Activated naive CD8-positive, alpha-beta T cell (primary cell): ENCODE results near the gene DACT3.

Source experiments
- H3K27ac Mint-ChIP-seq: one replicate; pipeline ENCODE4 v1.8.0; 2021; ENCODE audit warnings: mixed read lengths
- H3K27me3 Mint-ChIP-seq: one replicate; pipeline ENCODE4 v1.8.0; 2021; ENCODE audit warnings: mixed read lengths
- H3K36me3 Mint-ChIP-seq: one replicate; pipeline ENCODE4 v1.8.0; 2021; ENCODE audit warnings: mixed read lengths
- H3K4me1 Mint-ChIP-seq: one replicate; pipeline ENCODE4 v1.8.0; 2021; ENCODE audit warnings: low read depth, mixed read lengths
- H3K4me3 Mint-ChIP-seq: one replicate; pipeline ENCODE4 v1.8.0; 2021; ENCODE audit warnings: mild to moderate bottlenecking, mixed read lengths
- H3K9me3 Mint-ChIP-seq: one replicate; pipeline ENCODE4 v1.8.0; 2021; ENCODE audit warnings: low read depth, mixed read lengths

Gene DACT3

DNA sequence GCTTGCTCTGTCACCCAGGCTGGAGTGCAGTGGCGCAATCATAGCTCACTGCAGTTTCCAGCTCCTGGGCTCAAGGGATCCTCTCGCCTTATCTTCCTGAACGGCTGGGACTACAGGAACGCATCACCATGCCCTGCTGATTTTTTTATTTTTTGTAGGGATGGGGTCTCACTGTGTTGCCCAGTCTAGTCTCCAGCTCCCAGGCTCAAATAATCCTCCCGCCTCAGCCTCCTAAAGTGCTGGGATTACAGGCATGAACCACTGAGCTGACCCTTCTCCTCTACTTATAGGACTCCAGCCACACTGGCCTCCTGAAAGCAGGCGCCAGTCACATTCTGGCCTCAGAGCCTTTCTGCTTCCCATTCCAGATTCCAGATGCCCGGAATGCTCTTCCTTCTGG, 10.5 kb downstream of the DACT3 start:
- Mint-ChIP-seq H3K4me1 (peaks cover 9% of the 10 kb centered on the region), H3K27ac (no peak overlapping the region), H3K27me3 (peaks cover 26% of the 10 kb centered on the region), H3K4me3 (peak overlapping the region; percentile 17), H3K9me3 (no peaks in the 10 kb centered on the region), H3K36me3 (peaks cover 4% of the 10 kb centered on the region)

DNA sequence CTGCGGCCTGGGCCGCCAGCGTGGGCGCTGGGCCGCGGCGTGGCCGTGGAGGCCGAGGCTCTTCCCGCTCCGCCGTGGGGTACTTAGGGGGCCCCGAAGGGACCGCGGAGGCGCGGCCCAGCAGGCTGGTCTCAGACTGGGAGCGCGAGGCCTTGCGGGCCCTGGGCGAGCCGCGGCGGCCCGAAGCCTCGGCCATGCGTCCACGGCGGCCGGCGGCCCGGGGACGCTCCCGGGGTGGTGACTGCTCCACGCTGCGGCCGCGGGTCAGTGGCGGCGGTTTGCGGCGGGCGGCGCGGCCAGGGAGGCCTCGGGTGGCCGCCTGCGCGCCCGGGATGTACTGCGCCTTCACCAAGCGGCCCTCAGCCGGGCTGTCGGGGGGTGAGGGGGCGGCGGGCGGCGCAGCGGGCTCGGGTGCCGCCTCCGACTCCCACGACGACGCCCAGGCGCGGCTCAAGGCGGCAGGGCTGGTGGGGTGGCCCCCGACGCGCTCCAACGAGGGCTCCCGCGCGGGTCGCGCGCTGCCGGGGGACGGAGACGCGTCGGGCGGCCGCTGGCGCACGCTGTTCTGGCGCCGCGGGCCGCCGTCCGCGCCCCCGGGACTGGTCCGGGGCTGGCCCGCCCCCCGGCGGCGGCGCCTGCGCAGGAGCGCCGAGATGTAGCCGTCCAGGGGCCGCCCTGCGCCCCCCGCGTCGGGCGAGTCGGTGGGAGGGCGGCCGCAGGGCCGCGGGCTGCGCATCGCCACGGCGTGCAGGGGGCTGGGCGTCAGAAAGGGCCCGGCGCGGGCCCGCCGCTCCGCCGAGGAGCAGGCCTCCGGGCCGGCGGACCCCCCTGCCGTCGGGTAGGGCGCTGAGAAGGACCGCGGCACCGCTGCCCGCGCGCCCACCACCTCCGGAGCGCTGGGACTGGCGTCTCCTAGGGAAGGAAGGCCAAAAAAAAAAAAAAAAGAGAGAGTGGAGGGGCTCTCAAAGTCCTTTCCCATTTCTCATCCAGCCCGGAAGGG, 11.7 kb downstream of the DACT3 start:
- H3K9me3 Mint-ChIP-seq = no peaks in the 10 kb centered on the region
- peak overlapping the region; percentile 38 for H3K4me3 Mint-ChIP-seq
- H3K27ac Mint-ChIP-seq = no peak overlapping the region
- peaks cover 2% of the 10 kb centered on the region for H3K36me3 Mint-ChIP-seq
- H3K27me3 Mint-ChIP-seq = peaks cover 23% of the 10 kb centered on the region
- peaks cover 9% of the 10 kb centered on the region for H3K4me1 Mint-ChIP-seq

DNA sequence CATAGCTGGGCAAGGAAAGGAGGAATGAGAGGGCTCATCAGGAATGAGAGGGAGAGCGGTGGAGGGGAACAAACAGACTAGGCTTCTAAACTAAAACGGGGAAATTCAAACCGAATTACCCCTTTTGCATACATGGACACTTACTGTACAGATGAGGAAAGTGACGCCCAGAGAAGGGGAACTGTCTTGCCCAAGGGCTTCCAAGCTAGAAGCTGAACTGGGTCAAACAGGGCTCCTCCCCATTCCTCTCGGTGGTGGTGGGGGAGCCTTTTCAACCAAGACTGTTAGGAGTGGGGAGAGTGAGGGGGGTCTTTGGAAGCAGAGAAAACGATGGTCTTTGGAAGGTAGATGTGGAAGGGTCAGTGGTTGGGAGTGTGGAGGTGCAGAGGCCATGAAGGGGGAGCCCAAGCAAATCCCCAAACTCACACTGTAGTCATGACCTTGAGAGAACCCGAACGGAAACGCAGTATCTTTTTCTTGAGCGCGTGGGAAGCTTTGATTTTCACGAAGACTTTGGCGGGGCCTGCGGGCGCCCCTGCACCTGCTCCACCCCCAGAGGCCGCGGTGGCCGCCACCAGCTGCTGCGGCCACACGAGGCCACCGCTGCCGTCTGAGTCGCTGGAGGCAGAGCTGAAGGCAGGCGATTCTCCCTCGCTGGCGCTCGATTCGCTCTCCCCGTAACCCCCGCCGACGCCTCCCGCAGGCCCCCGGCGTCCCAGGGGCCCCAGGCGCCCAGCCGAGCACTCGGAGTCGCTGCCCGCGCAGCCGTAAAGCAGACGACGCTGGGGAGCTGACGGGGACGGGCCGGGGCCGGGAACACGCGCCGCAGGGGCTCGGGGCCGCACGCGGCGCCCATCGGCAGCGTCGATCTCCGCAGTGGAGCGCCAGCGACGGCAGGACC, 12.7 kb downstream of the DACT3 start:
- Mint-ChIP-seq H3K27ac (no peak overlapping the region), H3K9me3 (no peaks in the 10 kb centered on the region), H3K4me1 (peaks cover 9% of the 10 kb centered on the region), H3K36me3 (peaks cover 2% of the 10 kb centered on the region), H3K27me3 (peaks cover 23% of the 10 kb centered on the region), H3K4me3 (peak overlapping the region; percentile 53)

DNA sequence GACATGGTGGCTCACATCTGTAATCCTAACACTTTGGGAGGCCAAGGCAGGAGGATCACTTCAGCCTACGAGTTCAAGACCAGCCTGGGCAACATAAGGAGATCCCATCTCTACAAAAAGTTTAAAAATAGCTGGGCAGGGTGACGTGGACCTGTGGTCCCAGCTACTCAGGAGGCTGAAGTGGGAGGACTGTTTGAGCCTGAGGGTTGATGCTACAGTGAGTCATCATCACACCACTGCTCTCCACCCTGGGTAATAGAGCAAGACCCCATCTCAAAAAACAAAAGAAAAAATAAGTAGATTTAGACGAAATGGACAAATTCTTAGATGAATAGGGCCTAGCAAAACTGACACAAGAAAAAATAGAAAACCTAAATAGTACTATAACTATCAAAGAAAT, 14.6 kb downstream of the DACT3 start:
- Mint-ChIP-seq H3K36me3 (peaks cover 2% of the 10 kb centered on the region), H3K27ac (no peak overlapping the region), H3K27me3 (peaks cover 19% of the 10 kb centered on the region), H3K4me3 (no peak overlapping the region), H3K4me1 (peaks cover 9% of the 10 kb centered on the region), H3K9me3 (no peaks in the 10 kb centered on the region)

DNA sequence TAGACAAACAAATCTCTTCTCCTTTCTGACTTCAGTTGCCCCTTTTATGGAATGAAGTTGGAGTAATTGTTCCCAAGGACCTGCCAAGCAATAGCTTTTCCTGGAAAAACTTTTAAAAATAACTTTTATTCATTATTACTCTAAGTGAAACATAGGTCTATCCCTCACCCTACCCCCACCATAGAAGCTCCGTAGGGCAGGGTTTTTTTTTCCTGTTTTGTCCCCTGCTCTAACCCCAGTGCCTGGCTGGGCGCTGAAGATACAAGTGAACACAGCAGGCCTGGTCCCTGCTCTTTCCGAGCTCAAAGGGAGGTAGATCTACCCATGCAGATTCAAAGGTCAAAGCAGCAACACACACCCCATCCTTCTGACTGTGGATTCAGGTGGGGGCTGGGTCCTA, 16.3 kb downstream of the DACT3 start:
- Mint-ChIP-seq H3K4me1 (peaks cover 9% of the 10 kb centered on the region), H3K4me3 (no peak overlapping the region), H3K27ac (no peak overlapping the region), H3K9me3 (no peaks in the 10 kb centered on the region), H3K36me3 (peaks cover 2% of the 10 kb centered on the region), H3K27me3 (peaks cover 10% of the 10 kb centered on the region)

DNA sequence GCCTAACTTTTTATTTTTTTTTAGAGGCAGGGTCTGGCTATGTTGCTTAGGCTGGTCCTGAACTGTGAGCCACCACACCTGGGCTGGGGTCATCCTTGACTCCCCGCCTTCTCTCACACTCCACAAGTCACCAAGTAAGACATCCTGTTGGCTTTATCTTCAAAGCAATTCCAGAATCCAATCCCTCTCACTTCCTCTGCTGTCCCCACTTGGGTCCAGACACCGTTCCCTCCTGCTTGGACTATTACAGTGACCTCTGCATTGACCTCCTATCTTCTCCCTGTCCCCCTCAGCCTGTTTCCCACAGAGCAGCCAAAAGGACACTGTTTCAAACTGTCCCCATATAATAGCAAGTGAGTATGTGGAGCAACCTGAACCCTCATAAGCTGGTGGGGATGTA, 20.3 kb downstream of the DACT3 start:
- Mint-ChIP-seq H3K27me3 (peaks cover under 1% of the 10 kb centered on the region), H3K4me3 (peak overlapping the region; percentile 59), H3K27ac (no peak overlapping the region), H3K4me1 (peaks cover 6% of the 10 kb centered on the region), H3K36me3 (peaks cover under 1% of the 10 kb centered on the region), H3K9me3 (no peaks in the 10 kb centered on the region)

DNA sequence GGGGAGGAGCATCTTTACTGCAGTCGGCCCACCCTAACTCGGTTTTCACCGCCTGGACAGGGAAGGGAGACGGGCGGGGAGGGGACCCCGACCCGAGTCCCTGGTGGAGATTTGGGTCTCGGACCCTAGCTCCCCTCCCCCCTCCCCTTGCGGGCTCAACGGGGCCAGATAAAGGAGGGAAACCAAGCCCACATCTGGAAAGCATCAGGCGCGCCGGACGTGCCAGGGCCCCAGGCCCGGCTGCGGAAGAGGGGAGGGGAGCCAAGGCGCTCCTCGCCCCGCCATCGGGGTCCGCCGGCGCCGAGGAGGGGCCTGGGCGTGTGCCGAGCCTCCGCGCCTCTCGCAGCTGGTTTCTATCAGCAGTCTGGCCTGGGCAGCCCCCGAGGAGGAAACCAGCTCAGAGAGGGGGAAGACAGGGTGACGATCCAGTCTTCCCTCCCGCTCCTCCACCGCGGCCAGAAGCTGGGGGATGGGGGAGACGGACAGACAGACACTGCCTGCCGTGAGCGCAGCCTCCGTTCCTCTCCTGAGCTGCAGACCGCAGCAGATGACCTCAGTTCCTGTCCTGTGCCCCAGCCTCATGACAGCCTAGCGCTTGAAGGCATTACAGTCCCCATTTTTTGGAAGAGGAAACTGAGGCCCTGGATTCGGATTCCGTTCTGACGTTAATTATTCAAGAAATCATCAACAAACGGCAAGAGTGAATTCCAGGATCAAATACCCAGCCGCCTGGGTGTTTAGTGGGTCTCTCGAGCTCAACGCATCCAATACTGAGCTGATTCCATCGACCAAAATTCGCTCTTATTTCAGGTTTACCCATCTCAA, 21.4 kb downstream of the DACT3 start:
- no peaks in the 10 kb centered on the region for H3K27me3 Mint-ChIP-seq
- no peaks in the 10 kb centered on the region for H3K36me3 Mint-ChIP-seq
- H3K4me1 Mint-ChIP-seq = peaks cover 10% of the 10 kb centered on the region
- H3K4me3 Mint-ChIP-seq = no peak overlapping the region
- H3K9me3 Mint-ChIP-seq = no peaks in the 10 kb centered on the region
- H3K27ac Mint-ChIP-seq = no peak overlapping the region

DNA sequence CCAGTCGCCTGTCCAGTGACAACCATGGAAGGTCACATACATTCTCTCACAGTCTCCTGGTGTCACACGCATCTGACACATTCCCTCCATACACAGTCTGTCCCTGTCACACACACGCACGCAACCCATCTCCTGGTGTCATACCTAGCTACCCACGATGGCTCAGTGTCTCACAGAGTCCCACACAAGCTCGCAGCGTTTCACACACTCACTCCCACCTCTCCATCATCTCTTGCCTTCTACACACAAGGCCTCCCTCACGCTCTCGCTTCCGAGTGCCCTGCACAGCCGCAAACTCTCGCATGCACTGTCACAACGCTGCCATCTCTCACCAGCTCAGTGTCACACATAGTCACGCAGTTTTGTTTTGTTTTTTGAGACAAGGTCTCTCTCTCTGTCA, 23.8 kb downstream of the DACT3 start:
- Mint-ChIP-seq H3K36me3 (no peaks in the 10 kb centered on the region), H3K4me3 (no peak overlapping the region), H3K4me1 (peaks cover 22% of the 10 kb centered on the region), H3K9me3 (no peaks in the 10 kb centered on the region), H3K27me3 (no peaks in the 10 kb centered on the region), H3K27ac (no peak overlapping the region)

DNA sequence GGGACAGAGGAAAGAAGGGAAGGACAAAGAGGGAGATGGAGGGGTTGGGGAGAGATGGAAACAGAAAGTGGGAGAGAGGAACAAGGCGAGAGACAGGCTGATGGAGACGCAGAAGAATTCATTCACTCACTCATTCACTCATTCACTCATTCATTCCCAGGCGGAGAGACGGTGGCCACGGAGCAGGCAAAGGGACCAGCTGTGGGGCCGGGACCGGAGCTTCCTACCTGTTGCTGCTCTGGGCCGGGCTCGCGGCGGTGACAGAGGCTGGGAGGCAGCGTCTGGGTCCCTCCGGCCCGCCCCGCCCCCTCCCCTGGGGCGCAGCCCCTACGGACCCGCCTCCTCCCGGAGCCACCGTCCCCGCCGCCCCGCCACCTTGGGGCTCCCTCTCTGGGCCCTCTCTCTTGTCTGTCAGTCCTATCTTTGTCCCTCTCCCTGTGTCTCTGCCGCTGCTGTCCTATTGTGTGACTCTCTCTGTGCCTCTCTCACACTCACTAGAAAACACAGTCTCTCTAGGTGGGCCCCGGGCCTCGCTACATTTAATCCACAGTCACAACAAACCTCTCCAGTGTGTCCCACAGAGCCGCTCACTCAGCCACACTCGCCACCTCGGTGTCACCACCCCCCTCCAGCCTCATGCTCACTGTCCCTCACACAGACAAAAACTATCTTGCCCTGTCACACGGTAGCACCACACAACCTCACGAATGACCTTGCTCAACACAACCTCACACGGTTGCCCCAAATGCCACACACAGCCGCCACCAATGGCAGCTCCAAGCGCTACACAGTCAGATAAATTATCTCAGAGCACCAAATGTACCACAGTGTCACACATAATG, 24.8 kb downstream of the DACT3 start, which contains the start of gene GNG8:
GNG8 (minus strand) TSS at position 283 of the 842 bp plus-strand sequence. CDS start 1,520 bp downstream, outside the sequence.
- no peaks in the 10 kb centered on the region for H3K36me3 Mint-ChIP-seq
- H3K27ac Mint-ChIP-seq = no peak within 1 kb of the TSS
- H3K9me3 Mint-ChIP-seq = no peaks in the 10 kb centered on the region
- no peaks in the 10 kb centered on the region for H3K27me3 Mint-ChIP-seq
- peaks cover 22% of the 10 kb centered on the region for H3K4me1 Mint-ChIP-seq
- H3K4me3 Mint-ChIP-seq = peak within 1 kb of the TSS; percentile 74

DNA sequence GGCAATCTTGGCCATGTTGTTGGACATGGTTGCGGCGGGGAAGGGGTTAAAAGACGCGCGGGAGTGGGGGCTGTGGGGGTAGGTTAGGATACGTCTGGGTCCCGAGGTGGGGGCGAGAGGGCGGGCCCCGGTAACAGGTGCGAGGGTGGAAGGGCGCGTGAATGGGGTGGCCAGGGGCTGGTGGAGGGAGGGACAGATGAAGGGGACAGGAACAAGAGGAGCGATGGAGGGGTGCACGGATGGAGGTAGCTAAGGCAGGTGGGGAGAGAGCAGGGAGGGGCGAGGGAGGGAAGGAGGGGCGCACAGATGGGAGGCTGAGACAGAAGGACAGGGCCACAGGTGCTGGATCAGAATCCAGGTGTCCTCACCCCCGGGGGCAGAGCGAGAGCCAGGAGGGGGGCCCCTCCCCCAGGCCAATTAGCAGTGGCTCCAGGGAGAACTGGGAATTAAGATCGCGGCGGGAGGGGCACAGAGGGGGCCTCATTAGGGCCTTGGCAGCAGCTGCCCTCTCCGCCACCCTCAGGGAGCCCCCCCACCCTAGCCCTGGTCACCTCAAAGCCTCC, 26.2 kb downstream of the DACT3 start:
- no peaks in the 10 kb centered on the region for H3K27me3 Mint-ChIP-seq
- H3K9me3 Mint-ChIP-seq = no peaks in the 10 kb centered on the region
- H3K36me3 Mint-ChIP-seq = no peaks in the 10 kb centered on the region
- H3K27ac Mint-ChIP-seq = no peak overlapping the region
- H3K4me1 Mint-ChIP-seq = peaks cover 19% of the 10 kb centered on the region
- peak overlapping the region; percentile 40 for H3K4me3 Mint-ChIP-seq

DNA sequence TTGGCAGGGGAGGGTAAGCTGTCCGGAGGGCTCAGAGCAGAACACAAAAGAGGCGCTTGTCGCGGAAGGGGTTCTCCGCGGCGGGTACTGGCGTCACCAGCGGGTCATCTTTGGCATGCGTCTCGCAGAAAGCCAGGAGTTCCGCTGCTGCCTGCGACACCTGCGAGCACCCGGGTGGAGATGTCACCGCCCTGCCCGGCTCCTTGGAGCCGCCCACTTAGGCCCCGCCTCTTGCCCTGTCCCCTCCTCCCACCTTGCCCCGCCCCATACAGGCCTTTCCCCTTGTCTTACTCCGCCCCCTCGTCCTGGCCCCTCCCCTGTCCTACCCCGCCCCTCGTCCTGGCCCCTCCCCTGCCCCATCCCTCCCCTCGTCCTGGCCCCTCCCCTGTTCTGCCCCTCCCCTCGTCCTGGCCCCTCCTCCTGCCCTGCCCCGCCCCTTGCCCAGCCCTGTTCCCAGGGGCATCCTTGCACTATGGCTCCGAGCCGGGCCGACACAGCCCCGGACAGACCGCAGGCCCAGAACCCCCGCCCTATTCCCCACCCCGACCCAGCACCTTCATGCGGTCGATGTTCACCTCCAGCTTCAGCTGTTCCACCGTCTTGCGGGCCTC, 26.8 kb downstream of the DACT3 start:
- Mint-ChIP-seq H3K9me3 (no peaks in the 10 kb centered on the region), H3K27ac (peak overlapping the region; percentile 19), H3K4me1 (peaks cover 18% of the 10 kb centered on the region)

DNA sequence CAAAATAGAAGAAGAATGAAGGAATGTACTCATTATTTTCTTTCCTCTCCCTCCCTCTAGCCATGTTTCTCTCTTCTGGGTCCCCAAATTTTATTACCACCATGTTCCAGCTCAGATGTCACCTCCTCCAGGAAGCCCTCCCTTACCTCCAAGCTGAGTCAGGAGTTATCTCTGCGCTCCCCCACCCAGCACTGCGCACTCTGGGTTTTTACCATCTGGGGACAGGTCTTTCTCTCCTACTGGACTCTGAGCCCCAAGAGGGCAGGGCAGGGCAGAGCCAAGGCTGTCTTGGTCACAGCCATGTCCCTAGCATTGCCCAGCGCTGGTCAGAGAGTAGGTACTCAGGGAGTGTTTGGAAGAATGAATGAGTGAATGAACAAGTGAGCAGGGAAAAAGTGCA, 27.9 kb downstream of the DACT3 start:
- Mint-ChIP-seq H3K27me3 (no peaks in the 10 kb centered on the region), H3K9me3 (no peaks in the 10 kb centered on the region), H3K4me1 (peaks cover 22% of the 10 kb centered on the region), H3K4me3 (peak overlapping the region; percentile 86), H3K27ac (peak overlapping the region; percentile 61), H3K36me3 (no peaks in the 10 kb centered on the region)

More for the DNA sequence above, 26.8 kb downstream of the DACT3 start:
- Mint-ChIP-seq H3K4me3 (peak overlapping the region; percentile 86), H3K27me3 (no peaks in the 10 kb centered on the region), H3K36me3 (no peaks in the 10 kb centered on the region)

DNA sequence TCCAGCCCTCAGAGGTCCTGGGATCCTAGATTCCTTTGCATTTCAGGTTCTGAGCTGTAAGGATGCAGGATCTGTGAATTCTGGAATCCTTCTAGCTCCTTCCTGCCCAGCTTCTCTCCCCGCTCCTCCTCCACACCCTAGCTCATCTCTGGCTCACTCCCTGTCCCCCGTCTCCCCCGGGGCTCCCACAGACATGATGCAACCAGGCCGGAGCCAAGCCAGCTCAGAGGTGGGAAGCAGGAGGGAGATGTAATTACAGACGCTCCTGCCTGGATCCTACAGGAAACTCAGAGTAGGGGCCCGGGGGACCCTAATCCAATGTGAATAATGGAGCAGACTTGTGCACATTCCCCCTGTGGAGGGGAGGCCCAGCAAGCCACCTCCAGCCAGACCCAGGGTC, 29.5 kb downstream of the DACT3 start:
- Mint-ChIP-seq H3K36me3 (no peaks in the 10 kb centered on the region), H3K4me1 (peaks cover 24% of the 10 kb centered on the region), H3K27ac (no peak overlapping the region), H3K27me3 (no peaks in the 10 kb centered on the region), H3K4me3 (no peak overlapping the region), H3K9me3 (no peaks in the 10 kb centered on the region)
